ENCODE measurements around the gene FBXL4.

DNA sequence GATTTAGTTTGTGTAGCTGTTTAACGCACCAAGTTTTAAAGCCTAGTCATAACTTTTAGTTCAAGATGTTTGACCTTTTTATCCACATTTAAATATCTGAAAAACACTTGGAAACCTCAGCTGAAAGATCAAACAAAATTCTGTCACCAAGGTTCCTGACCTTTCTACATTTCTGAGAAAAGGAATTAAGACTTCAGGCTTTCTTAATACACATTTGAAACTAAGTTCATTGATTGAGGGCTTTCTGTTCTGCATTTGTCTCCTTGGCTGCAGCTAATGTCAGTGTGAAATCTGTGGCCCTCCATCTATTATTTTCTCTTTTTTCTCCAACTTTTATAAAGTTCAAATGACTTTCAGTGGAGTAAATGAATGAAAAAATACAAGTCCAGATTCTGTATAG, 22.7 kb upstream of the FBXL4 start:
- TF ChIP-seq CTCF (IDR thresholded peaks at IDR 0.05) = no peak
- TF ChIP-seq POLR2AphosphoS5 (IDR thresholded peaks at IDR 0.05) = no peak
- TF ChIP-seq POLR2A (IDR thresholded peaks at IDR 0.05) = no peak
